Keratinocyte (primary cell): ENCODE data around the gene MMP21. TPM values are rescaled to one million over a fixed set of nuclear protein-coding genes. Genes with fewer than 3 reads are reported as not detected.

Source experiments
- DNase-seq: peaks from one replicate; pipeline ENCODE4 v3.0.0-alpha.2; 2011; ENCODE audit warnings: low read depth, missing footprints, low spot score
- FAIRE-seq: peaks from 2 replicates; lab custom pipeline; 2011; peaks lifted over from hg19 to GRCh38; lab: Jason Lieb, UNC
- H2AFZ ChIP-seq: 2 replicates; pipeline ENCODE4 v1.6.0; 2012; ENCODE audit warnings: low read length, control low read depth, inconsistent platforms; ENCODE audit not compliant: control insufficient read depth
- H3K27ac ChIP-seq: 2 replicates; pipeline ENCODE4 v1.5.1; 2011; ENCODE audit warnings: low read length; ENCODE audit not compliant: control insufficient read depth, insufficient read depth
- H3K27me3 ChIP-seq: 3 replicates; pipeline ENCODE4 v1.6.0; 2011; ENCODE audit warnings: low read length; ENCODE audit not compliant: control insufficient read depth, insufficient read depth; ENCODE audit errors: extremely low read depth
- H3K36me3 ChIP-seq, 2 experiments: 2 replicates in 1 of 2; 3 replicates in 1 of 2; pipeline ENCODE4 v1.5.1; 2011; ENCODE audit warnings: low read length in 2 of 2, mild to moderate bottlenecking in 1 of 2; ENCODE audit not compliant: control insufficient read depth in 2 of 2, insufficient read depth in 2 of 2; ENCODE audit errors: extremely low read depth in 1 of 2
- H3K4me1 ChIP-seq: 3 replicates; pipeline ENCODE4 v1.5.1; 2011; ENCODE audit warnings: low read length; ENCODE audit not compliant: control insufficient read depth, insufficient read depth; ENCODE audit errors: extremely low read depth
- H3K4me2 ChIP-seq: 3 replicates; pipeline ENCODE4 v1.6.0; 2011; ENCODE audit warnings: low read depth, low read length; ENCODE audit not compliant: control insufficient read depth, insufficient read depth; ENCODE audit errors: extremely low read depth
- H3K4me3 ChIP-seq, 3 experiments: fragments of 200-600 bp in 1 of 3; sonication (generic) in 1 of 3; 2 replicates in 2 of 3; 3 replicates in 1 of 3; pipeline ENCODE4 v1.5.1; 2011 to 2016; ENCODE audit warnings: low read length in 3 of 3, mild to moderate bottlenecking in 3 of 3, control low read depth in 2 of 3, inconsistent platforms in 1 of 3, low read depth in 1 of 3, mixed read lengths in 1 of 3, mixed run types in 1 of 3, moderate library complexity in 1 of 3; ENCODE audit not compliant: control insufficient read depth in 2 of 3, insufficient read depth in 2 of 3; ENCODE audit errors: extremely low read depth in 1 of 3
- H3K79me2 ChIP-seq: 2 replicates; pipeline ENCODE4 v1.6.0; 2012; ENCODE audit warnings: low read length; ENCODE audit not compliant: control insufficient read depth, insufficient read depth
- H3K9ac ChIP-seq: 3 replicates; pipeline ENCODE4 v1.6.0; 2011; ENCODE audit warnings: low read length; ENCODE audit not compliant: control insufficient read depth, insufficient read depth; ENCODE audit errors: extremely low read depth
- H3K9me1 ChIP-seq: 3 replicates; pipeline ENCODE4 v1.6.0; 2011; ENCODE audit warnings: low read length; ENCODE audit not compliant: control insufficient read depth, insufficient read depth; ENCODE audit errors: extremely low read depth
- H3K9me3 ChIP-seq: 2 replicates; pipeline ENCODE4 v1.5.1; 2012; ENCODE audit warnings: low read depth, low read length; ENCODE audit not compliant: control insufficient read depth
- H4K20me1 ChIP-seq: 3 replicates; pipeline ENCODE4 v1.6.0; 2011; ENCODE audit warnings: low read length; ENCODE audit not compliant: control insufficient read depth, insufficient read depth; ENCODE audit errors: extremely low read depth
- CTCF ChIP-seq, 3 experiments: IDR thresholded peaks in 1 of 3; conservative IDR thresholded peaks in 1 of 3; optimal IDR thresholded peaks in 1 of 3; 2 replicates in 2 of 3; 3 replicates in 1 of 3; pipeline versions ENCODE3 to v1.5.1; 2011; ENCODE audit warnings: low read length in 3 of 3, mild to moderate bottlenecking in 3 of 3, moderate library complexity in 2 of 3, control low read depth in 1 of 3, inconsistent platforms in 1 of 3; ENCODE audit not compliant: insufficient read depth in 2 of 3; ENCODE audit errors: extremely low read depth in 1 of 3
- EZH2 ChIP-seq: IDR thresholded peaks from one replicate; pipeline ENCODE4 v1.6.1; 2012; ENCODE audit warnings: inconsistent platforms, mild to moderate bottlenecking, low read length, moderate library complexity
- dilution Hi-C: fragments of 300-500 bp; cut with MboI; formaldehyde crosslinking; loops from one replicate; pipeline ENCODE4 v1.7.0; 2020; ENCODE audit warnings: low sequenced_read_pairs; ENCODE audit not compliant: extremely low pct_ligation_motif_present
- polyA plus RNA-seq, 5 experiments: library from polyadenylated mRNA; depleted of rRNA in 3 of 5; stranded (reverse) in 3 of 5; stranded (forward) in 1 of 5; unstranded in 1 of 5; fragments of >200 nt; gene quantifications; 1 replicate in 1 of 5; 2 replicates in 3 of 5; 3 replicates in 1 of 5; pipeline versions ENCODE4 v1.2.1 to v1.2.3, GENCODE V29; 2011 to 2012; ENCODE audit warnings: missing spikeins in 2 of 5, low read depth in 1 of 5, low replicate concordance in 1 of 5

The MMP21 gene
- polyA plus RNA-seq, 1 donor (not counting 4 experiments of a cell fraction or from before 2014, with no cell fraction given): not detected

- Histone ChIP-seq H3K4me3 (no peak overlapping the region), H2AFZ (no peak overlapping the region), H3K9me1 (no peaks in the 10 kb centered on the region), H3K27ac (no peak overlapping the region), H3K79me2 (peaks cover 7% of the 10 kb centered on the region), H3K27me3 (no peaks in the 10 kb centered on the region), H3K9ac (no peak overlapping the region), H3K4me1 (no peaks in the 10 kb centered on the region), H3K9me3 (no peaks in the 10 kb centered on the region), H4K20me1 (no peaks in the 10 kb centered on the region), H3K4me2 (no peak overlapping the region), H3K36me3 (peaks cover 18 to 19% of the 10 kb centered on the region in 2 experiments)
- no peak for DNase-seq
- no peak for TF ChIP-seq CTCF (optimal IDR thresholded peaks at IDR 0.05 in 1 of 3, IDR thresholded peaks at IDR 0.05 in 1 of 3, conservative IDR thresholded peaks at IDR 0.05 in 1 of 3; ENCODE audit: extremely low read depth in 1 of 3, insufficient read depth in 2 of 3, low read length in 3 of 3)
- no peak for TF ChIP-seq EZH2
- no peak for FAIRE-seq
- dilution Hi-C loops: no loop called here
These were observed 40.9 kb upstream of the MMP21 start for GRCh38 chr10:125816548-125816947.

DNA sequence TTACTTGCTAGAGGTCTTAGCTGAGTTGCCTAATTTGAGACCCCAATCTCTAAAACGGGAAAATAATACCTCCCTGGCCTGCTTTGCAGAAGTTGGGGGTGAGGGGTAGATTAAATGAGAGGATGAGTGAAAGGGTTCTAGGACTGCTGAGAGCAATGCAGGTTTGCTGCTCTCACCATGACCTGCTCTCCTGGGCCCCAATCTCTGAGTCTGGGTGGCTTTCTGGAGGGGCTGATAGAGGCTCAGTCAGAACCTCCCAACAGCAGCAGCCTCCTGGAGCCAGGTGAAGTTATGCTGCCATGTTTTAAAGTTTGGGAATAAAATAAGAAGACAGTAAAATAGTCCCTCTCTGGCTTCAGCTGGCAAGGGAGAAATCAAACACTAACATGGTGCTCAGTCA is 40.1 kb upstream of the MMP21 start:
- peaks cover 19 to 21% of the 10 kb centered on the region in 2 experiments for H3K36me3 ChIP-seq
- FAIRE-seq: no peak
- dilution Hi-C loops: no loop called here

More for the DNA sequence above, 40.1 kb upstream of the MMP21 start:
- H3K4me3 ChIP-seq: no peak overlapping the region
- no peaks in the 10 kb centered on the region for H3K27me3 ChIP-seq
- H3K9ac ChIP-seq: no peak overlapping the region
- H3K9me3 ChIP-seq: no peaks in the 10 kb centered on the region
- H3K27ac ChIP-seq: no peak overlapping the region
- no peaks in the 10 kb centered on the region for H3K4me1 ChIP-seq
- H3K79me2 ChIP-seq: peaks cover 7% of the 10 kb centered on the region
- DNase-seq: no peak
- H3K9me1 ChIP-seq: no peaks in the 10 kb centered on the region
- no peaks in the 10 kb centered on the region for H4K20me1 ChIP-seq
- no peak overlapping the region for H2AFZ ChIP-seq
- TF ChIP-seq EZH2 (no peak), CTCF (optimal IDR thresholded peaks at IDR 0.05 in 1 of 3, IDR thresholded peaks at IDR 0.05 in 1 of 3, conservative IDR thresholded peaks at IDR 0.05 in 1 of 3; ENCODE audit: extremely low read depth in 1 of 3, insufficient read depth in 2 of 3, low read length in 3 of 3) (no peak)
- no peak overlapping the region for H3K4me2 ChIP-seq
